Measurements from ENCODE around the gene APOO.

The APOO gene

DNA sequence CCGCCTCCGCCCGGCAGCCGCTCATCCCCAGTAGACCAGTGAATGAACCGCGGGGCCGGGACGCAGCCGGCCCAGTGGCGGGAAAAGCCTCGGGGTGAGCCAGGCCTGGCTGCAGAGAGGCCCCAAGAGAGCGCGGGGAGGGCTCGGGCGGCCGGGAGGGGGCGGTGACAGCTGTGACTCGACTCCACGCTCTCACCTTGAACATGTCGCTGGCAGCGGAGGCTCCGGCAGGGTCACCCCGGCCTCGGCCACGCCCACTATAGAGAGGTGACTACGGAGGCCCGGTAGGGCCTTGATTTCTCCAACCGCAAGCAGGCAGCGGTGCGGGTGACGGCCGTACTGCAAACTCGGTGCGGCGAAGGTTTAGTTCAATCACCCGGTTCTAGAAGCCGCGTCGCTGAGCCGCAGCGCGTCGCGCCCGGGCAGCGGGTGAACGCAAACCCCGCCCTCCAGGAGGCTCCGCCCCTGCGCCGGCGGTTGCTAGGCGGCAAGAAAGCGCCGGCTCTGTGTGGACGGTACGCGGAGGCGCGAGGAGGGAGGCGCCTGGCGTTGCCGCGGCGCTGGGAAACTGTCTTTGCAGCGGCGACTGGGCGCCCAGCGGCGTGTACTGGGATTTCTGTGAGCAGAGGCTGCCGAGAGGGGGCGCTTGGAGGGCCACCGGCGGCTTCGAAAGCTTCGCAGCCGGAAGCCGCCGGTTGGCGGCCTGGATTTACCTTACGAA lies at the start of gene APOO, which contains the start of gene CXorf58:
APOO (minus strand) TSS at position 441 of the 721 bp plus-strand sequence; CDS start at position 205, 236 bp downstream.
CXorf58 (plus strand) TSS at position 509 of the 721 bp plus-strand sequence. CDS start 2,297 bp downstream, outside the sequence.
- DNase-seq: peak; percentile 92

DNA sequence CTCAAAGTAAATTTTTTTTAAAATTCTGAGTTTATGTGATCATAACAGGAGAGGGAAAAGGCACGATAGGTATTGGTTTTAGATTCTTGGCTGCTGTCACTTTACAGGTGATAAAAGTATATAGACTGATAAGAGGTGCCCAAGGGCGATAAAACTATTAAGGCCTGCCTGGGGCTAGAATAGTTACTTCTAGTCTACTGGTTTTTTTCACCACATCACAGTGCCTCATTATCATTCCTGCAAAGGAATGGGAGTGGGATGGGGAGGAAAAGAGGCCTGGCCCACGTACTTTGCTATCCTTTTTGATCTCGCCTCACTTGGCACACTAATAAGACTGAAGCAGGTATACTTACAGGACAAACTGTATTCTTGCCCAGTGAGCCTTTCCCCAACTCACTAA lies 46.7 kb upstream of the APOO start:
- no peak for DNase-seq

DNA sequence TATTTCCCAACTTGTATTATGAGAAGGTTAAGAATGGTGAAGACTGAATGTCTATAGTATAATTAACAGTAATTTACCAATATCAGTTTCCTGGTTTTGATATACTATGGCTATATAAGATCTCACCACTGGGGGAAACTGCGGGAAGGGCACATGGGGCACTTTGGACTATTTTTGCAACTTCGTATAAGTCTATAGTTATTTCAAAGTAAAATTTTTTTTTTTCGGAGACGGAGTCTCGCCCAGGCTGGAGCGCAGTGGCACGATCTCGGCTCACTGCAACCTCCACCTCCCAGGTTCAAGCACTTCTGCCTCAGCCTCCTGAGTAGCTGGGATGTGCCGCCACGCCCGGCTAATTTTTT lies 46.2 kb upstream of the APOO start:
- no peak for DNase-seq

DNA sequence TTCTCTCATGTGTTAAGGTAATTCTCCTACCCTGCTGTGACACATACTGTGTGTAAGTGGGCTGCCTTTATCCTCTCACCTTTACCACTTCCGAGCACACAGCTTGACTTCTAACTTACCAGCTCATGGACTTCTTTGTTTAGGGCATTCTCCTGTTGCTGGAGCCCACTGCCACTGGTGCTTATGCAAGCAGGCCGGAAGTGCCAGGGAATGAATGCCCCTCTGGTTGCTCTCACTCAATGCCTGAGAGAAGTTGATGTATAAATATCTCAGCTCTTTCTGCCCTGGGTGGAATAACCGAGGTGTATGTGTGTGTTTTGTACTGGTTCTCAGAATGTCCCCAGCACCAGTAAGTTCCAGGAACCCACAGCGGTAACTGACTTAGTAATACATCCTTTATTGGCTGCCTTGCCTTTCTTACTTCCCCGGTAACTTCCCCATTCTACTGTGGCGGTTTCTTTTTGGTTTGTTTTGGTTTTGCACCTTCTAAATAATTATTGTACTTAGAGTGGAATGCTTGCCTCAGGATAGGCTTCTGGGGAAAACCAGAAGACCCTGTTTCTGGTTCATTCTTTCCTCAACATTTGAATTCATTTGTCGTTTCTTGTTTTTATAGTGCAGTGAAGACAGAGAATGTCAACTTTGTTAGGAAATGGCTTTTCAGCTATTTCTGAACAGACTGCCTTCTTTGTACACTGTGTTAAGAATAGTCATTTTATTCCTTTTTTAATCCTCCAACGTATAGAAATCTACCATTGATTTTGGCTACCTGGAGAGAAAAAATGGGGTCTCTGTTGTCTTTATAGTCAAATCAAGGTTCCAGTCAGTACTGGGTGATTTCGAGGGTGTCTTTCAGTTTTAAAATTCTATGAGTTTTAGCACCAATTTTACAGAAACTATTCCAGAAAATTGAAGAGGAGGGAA lies 45.5 kb upstream of the APOO start:
- peak; percentile 20 for DNase-seq

DNA sequence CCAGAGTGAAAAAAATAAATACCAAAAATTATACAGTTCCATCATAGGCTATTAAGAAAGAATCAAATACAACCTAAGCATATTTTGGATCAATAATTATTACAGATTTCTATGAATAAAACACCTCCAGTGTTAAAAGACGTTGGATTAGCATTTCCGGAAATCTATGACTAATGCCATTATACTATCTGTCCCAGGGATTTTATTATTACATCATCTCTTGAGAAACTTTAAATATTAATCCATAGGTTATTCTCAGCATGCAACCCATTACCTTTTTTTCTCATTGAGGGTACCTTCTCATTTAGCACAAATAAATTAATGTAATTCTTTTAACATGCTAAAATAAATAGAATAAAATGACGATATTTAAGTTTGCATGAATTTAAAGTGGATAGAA lies 44.7 kb upstream of the APOO start:
- no peak for DNase-seq

DNA sequence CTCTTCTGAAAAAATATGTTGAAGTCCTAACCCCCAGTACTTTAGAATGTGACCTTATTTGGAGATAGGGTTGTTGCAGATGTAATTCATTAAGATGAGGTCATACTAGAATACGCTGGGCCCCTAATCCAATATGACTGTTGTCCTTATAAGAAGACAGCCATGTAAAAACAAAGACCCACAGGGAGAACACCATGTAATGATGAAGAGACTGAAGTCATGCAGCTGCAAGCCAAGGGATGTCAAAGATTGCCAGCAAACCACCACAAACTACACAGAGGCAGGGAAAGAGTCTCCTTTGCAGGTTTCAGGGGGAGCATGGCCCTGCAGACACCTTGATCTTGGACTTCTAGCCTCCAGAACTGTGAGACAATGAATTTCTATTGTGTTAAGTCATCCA lies 37.5 kb upstream of the APOO start:
- no peak for DNase-seq

DNA sequence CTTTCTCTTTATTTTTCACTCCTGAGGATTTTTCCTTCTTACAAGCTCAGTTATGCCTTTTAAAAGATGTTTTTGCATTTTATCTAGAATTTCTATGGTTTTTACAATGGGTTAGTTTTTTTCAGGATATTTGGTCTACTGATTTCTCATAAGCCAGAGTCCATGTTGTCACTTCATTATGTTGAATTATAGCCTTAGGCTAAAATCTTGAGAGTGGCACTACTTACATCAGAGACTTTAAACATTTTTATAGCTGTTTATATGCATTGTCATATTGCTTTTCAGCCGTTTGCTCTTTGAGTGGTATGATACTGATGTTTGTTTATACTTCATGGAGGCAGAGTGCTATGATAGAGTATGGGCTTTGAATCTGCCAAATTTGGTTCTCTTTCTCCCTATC lies 36.5 kb upstream of the APOO start:
- no peak for DNase-seq

DNA sequence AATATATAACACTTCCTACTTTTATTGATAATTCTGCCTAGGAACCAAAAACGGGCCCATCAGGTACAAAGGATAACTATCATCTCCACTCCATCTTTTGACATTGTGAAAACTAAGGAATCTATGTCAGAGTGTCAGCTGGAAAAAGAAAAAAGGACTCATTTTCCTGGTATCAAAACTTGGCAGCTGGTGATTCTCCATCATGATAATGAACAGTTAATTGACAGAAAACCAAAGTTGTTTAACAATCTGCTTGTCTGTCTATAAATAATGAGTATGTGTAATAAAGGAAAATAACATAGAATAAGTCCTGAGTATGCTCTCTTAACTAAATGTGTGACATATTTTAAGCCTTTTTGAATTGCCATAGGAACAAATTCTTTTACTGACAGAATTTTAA lies 31.5 kb upstream of the APOO start:
- DNase-seq: no peak

DNA sequence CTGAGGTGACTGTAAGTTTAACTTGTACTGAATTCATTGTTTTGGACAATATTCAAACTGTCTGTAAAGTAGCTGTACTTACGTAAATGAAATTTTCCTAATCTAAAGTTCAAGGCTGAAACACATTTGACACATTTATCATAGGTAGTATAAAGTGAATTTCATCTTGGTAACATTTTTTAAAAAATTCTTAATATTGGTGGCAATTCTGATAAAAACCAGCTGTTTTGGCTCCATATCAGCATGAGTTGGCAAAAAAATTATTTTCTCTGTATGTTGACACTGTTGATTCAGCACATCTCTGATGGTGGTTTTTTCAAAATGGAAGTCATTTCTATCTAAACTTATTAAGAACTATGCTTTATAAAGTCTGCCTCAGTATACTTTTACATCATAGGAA lies 31.0 kb upstream of the APOO start:
- no peak for DNase-seq

DNA sequence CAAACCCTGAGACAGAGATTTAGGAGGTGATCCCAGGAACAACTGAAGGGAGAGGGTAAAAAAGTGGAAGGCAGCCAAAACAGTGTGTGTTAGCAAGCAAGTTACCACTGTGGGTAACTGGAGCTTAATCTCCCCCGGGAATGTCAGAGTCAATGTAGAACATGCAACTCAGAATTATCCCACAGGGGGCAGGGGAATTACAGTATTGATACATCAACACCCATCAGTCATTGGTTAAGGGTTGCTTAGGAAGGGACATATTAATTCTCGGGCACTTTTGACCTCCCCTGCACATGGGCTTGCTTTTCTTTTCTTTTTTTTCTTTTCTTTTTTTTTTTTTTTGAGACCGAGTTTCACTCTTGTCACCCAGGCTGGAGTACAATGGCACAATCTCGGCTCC lies 29.4 kb upstream of the APOO start:
- no peak for DNase-seq

DNA sequence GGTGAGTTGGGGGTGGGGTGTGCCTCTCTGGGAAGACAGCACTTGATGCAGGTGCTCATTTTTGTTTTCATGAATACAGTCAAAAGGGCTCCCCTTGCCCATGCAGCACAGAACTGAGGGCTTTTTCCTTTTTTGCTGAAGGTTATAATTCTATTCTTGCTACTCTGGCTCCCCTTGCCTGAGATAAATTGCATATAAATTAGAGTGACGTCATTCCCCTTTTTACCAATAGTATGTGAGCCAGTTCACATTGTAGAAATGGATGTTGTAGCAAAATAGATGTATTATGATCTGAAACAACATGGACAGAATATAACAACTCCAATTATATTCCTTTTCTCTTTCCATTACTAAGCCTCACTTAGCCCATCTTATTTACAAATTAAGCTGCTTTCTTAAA lies 28.4 kb upstream of the APOO start:
- DNase-seq: no peak

DNA sequence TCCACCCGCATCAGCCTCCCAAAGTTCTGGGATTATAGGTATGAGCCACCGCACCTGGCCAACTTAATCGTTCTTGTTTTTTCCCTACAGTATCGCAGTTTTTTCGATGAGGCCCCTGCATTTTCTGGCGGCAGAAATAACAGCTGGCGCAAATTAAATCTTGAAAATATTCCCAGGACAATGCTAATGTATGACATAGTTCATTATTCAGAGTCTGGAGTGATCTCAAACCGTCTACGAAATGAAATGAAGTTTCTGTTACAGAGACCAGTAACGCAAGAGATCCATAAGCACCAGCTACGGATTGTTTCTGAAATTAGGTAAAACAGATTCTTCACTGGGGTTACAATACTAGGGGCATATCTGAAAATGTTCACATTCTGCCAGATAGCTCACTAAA lies 27.4 kb upstream of the APOO start:
- DNase-seq: no peak

DNA sequence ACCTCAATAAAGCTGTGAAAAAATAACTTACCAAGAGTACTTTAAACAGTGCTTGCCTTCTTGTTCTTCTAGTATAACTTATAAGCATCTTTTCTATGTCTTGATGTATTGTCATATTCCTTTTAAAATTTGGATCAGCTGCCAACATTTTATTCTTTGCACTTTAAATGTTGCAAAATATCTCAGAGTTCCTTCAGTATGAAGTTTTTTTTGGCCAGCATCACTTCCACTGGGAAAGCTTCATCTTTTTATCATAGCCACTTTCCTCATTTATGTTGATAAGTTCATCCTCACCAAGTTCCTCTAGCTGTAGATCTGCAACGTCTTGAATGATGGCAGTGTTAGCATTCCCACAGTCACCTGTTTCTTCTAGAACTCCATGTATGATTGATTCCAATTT lies 24.3 kb upstream of the APOO start:
- no peak for DNase-seq

DNA sequence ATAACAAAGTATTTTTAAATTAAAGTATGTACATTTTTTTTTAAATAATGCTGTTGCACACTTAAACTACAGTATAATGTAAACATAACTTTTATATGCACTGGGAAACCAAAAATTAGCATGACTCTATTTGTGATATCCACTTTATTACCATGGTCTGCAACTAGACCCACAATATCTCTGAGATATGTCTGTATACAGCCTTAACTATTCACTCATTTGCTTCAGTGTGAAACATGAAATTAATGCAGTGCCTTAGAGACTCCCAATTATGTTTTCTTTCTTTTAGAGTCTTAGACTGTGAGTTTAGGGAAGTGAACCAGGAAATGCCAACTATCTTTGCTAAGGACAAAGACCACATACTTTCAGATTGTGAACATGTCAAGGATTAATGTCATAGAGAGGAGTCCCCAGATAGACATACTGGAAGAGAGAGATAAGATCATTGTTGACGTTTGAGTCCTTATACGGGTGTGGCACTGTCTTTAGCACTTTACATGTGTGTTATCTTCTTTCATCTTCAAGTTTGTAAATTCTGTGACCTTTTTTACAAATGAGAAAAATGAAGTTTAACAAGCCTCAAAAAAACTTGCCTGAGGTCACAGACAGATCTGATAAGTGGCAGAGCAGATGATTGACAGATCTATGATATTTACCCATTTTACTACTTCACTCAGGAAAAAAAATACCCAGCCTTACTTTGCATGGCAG lies 23.3 kb upstream of the APOO start:
- no peak for DNase-seq

DNA sequence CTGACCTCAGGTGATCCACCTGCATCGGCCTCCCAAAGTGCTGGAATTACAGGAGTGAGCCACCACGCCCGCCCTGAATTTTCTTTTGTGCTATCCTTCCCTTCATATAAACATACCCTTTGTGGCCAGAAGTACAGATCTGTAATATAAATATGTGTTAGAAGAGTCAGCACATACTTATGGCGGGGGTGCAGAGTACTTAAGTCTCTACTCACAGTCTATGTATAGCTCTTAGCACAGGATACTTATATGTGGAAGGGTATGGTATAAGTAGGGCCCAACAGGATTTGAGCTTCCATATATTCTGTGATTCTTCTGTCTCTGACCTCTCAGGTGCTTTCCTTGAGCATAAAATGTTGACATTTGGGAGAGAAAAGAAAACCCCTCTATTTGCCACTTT lies 18.3 kb upstream of the APOO start:
- DNase-seq: no peak

DNA sequence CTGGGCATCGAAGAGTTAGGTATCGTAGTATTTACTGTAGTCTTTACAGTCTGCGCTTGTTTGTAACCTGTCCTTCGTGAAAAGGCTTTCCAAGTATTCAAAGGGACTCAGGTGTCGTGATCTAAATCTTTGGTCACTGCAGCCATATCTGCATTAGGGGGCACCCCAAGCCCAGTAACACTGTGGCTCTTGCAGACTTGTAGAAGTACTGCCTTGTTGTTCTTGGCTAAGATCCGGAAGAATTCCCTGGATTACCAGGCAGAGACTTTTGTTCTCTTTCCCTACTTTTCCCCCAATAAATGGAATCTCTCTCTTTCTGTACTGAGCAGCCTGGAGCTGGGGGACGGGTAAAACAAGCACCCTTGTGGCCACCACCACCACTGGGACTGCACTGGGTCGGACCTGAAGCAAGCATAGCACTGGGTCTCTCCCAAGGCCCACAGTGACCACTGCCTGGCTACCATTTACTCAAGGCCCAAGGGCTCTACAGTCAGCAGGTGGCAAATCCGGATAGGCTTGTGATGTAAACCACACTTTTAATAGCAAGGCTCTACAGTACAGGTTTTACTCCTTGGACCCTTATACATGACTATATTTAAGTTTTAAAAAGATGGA lies 12.1 kb upstream of the APOO start:
- no peak for DNase-seq

DNA sequence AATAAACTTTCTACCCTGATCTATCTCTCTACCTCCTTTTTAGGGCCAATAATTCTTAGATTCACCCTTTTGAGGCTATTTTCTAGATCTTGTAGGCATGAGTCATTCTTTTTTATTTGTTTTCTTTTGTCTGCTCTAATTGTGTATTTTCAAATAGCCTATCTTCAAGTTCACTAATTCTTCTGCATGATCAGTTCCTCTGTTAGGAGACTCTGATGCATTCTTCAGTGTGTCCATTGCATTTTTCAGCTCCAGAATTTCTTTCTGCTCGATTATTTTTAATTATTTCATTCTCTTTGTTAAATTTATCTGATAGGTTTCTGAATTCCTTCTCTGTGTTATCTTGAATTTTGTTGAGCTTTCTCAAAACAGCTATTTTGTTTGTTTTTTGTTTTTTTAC lies 11.4 kb upstream of the APOO start:
- no peak for DNase-seq

DNA sequence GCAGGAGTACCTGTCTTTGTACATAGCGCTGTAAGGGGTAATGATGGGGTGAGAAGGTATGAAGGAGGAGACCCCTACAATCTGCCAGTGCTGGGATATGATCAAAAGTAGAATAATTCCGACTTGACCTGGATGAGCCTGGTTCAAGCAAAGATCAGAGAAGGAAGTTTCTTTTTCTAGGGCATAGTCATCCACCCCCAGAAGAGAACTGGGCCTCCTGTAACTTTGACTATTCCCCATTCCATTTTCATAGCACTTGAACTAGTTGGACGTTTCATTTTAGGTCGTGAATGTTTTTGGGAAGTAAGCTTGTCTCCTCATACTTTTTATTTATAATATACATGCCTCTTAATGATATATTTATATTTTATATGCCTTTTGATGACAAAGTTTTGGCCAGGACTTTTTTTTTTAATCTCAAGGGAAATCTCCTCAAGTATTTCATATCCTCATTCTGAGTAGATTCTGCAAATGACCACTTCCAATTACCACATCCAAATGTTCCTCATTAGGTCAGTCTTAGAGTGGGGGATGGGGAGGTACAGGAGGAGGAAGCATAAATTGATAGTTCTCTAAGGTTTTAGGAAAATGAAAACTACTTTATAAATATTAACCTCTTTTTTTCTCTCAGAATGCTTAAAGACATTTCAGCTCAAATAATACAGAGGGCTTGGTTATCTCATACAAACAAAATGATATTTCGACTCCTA lies 3.5 kb upstream of the APOO start:
- no peak for DNase-seq

DNA sequence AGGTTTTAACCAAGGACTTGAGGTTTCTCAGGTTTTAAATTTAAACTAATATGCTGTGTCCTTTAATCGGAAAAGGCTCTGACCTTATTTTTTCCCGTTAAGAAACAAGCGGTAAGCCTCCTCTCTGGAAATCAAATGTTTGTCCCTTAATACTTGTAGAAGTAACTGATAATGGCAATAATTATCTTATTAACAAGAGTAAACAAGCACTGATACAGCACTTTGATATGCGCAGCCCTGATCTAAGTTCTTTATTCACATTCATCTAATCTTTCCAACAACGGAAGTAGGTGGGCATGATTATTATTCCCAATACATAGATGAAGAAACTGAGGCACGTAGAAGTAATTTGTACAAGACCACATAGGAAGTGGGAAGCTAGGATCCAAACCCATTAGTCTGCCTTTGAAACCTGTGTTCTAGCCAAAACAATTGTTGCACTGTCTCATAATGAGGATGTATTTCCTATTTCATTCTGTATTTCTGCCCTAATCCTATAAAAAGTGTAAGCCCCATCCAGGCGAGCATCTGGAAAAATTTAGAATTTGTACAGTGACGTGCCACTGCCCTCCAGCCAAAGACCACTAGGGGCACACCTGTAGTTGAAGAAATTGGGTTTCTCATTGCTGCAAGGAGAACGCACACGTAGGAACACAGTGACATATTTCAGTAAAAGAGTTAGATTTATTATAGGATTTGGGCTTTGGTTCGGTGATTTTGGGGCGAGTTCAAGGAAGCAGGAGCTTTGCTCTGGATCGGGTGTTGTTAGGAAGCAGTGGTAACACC lies 674 bp upstream of the APOO start:
- DNase-seq: no peak

DNA sequence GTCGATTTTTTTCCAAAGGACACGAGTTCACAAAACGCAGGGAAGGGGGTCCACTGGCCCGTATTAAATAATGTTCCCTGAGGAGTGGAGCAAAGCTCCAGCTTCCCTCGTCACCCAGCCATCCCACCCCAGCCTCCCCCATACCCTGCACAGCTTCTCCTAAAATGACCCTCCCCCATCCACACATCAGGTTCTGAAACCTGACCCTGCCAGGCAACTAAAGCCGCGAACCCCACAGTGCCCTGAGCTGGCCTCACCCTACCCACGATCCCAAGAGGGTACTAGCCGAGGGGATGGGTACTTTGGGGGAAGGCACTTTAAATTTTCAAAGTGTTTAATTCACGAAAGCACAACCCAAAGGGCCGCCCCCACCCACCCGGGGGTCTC lies 634 bp downstream of the APOO start:
- DNase-seq: no peak

DNA sequence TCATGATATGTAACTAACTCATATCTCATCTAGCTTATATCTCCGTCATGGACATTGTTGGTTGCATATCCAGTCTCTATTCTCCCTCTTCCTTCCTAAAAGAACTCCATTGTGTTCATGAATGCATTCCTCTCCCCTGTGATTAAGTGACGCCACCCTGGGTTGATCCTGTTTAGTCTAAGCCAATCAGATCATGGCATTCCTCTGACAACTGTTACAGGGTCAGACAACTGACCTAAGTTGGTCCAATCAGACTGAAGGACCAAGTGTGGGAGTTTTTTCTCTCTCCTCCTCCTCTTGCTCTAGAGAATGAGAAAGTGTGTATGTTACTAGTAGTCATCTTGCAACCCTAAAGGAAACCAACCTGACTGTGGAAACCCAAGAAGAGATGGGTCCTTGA lies 3.6 kb downstream of the APOO start:
- DNase-seq: no peak

DNA sequence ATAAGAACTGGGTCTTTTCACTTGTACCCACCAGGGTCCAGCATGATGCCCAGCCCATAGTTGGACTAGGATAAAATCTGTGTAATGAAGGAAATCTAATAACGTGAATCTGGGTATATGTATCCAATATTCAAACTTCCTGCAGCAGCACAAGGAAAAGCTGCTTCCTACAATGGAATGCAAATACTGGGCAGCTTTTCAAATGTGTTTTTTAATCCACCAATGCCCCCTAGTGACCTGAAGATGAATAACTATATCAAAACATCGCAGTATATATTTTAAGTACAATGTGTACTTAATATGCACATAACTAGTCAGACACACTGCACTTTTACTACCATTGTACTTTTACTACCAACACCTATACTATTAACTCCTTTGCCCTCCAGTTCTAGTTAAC lies 5.3 kb downstream of the APOO start:
- no peak for DNase-seq

All from stimulated activated CD4-positive, alpha-beta T cell treated with anti-CD3 and anti-CD28 coated beads, Interleukin-1b, Interleukin-23, amount 100 ng/mL, for 48 hours (primary cell).